22Rv1 (cell line): ENCODE measurements around the gene TSPAN5.
"Not testable (repeated sequence)": the region's sequence is repeated elsewhere in the genome, so short reads cannot be mapped to it uniquely, and the experiment has no call there.

Experiments
- CTCF ChIP-seq: fragments of 450-650 bp; IDR thresholded peaks from 2 replicates; pipeline ENCODE4 v1.5.1; 2017; ENCODE audit warnings: mild to moderate bottlenecking
- ZFX ChIP-seq: fragments of 450-650 bp; IDR thresholded peaks from 2 replicates; pipeline ENCODE4 v1.6.1; 2017; ENCODE audit warnings: antibody characterized with exemption, borderline replicate concordance

- not testable (repeated sequence) for TF ChIP-seq CTCF, ZFX
Observed at GRCh38 chr4:98534146-98534545, 124.3 kb downstream of the TSPAN5 start.
